HG03095 (cell line): Measurements from ENCODE around the gene TBX4.
"Not testable (repeated sequence)": the region's sequence is repeated elsewhere in the genome, so short reads cannot be mapped to it uniquely, and the experiment has no call there.

ENCODE experiments used
- ATAC-seq: cut with Tn5 transposase; IDR thresholded peaks from one replicate; pipeline ENCODE4 v1.9.1; 2021; ENCODE audit warnings: moderate library complexity; ENCODE audit not compliant: unreplicated experiment

TBX4 gene

GRCh38 chr17:61427567-61427966 is 24.7 kb upstream of the TBX4 start:
- ATAC-seq = no peak

- ATAC-seq = no peak
These were observed 22.9 kb upstream of the TBX4 start for GRCh38 chr17:61429274-61429673.

DNA sequence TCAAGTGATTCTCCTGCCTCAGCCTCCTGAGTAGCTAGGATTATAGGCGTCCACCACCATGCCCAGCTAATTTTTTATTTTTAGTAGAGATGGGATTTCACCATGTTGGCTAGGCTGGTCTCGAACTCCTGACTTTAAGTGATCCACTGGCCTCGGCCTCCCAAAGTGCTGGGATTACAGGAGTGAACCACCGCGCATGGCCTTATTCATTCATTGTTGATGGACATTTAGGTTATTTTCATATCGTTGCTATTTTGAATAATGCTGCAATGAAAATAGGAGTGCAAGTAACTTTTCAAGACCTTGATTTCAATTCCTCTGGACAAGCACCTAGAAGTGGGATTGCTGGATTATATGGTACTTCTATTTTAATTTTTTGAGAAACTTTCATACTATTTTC is 22.4 kb upstream of the TBX4 start:
- ATAC-seq = not testable (repeated sequence)

DNA sequence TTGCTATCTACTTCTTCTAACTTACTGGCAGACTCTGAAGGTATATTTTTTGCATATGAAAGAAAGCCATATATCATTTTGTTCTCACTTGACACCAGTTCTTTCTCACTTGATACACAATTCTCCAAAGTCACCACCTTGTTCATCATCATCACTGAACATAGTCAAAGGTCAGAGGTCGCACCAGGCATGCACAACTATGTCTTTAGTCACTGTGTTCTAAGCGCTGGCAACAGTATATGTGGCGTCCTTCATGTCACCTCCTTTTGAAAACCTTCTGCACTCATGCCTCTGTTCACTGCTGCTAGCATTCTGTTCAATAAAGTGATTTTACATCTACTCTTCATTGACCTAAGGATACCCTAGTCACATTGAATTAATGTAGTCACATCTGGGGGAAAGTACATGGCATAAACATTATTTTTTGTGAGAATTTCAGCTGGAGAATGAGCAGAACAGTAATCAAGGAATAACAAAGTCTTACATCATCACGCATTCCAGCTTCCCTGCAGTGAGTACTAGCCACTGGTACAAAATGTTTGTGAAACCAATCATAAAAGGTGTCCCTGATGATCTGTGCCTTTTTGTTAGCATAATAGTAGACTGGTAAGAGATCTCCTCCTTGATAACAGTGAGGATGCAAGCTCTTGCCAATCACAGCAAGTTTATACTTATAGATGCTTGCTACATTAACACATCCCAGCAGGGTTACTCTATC is 20.5 kb upstream of the TBX4 start:
- no peak for ATAC-seq

DNA sequence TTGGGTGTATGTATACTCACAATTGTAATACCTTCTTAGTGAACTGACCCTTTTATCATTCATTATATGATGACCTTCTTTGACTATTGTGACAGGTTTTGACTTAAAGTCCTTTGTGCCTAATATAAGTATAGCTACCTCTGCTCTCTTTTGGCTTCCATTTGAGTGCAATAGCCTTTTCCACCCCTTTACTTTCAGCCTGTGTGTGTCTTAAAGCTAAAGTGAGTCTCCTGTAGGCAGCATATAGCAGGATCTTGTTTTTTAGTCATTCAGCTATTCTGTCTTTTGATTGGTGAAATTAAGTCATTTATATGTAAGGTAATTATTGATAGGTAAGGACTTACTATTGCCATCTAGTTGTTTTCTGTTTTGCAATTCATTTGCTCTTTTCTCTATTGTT is 15.9 kb upstream of the TBX4 start:
- no peak for ATAC-seq

DNA sequence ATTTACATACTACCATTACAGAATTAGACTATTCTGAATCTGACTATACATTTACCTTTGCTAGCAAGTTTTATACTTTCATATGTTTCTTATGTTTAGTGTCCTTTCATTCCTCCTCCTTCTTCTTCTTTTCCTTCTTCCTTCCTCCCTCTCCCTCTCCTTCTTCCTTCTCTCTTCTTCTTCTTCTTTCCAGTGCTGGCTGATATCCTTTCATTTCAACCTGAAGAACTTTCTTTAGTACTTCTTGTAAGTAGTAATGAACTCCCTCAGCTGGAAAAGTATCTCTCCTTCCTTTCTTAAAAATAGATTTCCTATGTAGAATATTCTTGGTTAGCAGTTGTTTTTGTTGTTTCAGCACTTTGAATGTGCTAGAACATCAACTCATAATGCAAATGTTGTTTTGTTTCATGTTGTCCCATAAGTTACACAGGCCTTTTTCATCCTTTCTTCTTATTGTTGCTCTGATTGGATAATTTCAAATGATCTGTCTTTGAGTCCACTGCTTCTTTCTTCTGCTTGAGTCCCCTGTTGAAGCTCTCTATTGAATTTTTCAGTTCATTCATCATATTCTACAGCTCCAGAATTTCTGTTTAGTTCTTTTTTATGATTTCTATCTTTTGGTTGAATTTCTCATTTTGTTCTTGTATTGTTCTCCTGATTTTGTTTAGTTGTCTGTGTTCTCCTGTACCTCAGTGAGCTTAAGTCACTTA is 15.1 kb upstream of the TBX4 start:
- ATAC-seq = no peak

DNA sequence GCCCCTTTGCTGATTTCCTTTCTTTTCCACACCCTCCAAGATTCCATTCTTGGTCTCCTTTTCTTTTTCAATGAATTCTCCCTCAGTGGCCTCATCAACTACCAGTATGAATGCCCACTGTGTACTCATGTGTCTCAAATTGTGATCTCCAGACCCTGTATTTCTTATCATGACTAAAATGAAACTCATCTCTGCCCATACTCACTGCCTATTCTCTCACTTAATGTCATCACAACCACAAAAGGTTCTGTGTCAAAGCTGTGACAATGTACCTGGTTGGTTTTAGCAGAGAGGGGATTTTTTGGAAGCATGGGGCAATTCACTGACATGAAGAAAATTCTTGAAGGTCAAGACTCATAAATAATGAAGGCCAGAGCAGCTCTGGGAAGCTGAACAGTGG is 11.5 kb upstream of the TBX4 start:
- ATAC-seq = no peak

- ATAC-seq = not testable (repeated sequence)
These were observed 10.7 kb upstream of the TBX4 start for GRCh38 chr17:61441507-61441906.

- ATAC-seq = no peak
These were observed 10.0 kb upstream of the TBX4 start for GRCh38 chr17:61442136-61442775.

DNA sequence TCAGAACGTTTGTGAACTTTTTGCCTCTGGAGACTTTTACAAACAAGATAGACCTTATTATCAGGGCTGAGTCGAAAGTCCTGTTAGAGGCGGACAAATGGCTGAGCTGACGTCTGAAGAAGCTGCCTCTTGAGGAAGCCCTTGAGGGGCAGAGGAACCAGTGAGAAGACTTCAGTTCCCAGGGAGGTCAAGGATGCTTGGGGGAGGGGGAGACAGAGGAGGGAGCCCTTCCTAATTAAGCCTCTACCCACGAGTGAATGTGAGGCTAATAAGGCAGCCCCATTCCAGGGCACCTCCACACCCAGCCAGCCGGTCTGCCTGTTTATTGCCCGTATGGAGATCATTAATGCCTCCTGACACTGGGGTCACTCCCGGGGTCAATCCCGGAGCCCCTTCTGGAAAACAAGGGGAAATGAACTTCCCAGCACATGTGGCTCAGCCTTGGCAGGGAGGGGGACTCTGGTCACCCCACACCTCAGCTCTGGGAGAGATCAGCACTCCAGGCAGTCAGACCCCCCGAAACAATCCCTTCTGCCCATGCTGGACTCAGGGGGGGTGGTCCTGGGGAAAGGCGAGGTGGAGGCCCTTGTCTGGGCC is 9.2 kb upstream of the TBX4 start:
- ATAC-seq = no peak

- no peak for ATAC-seq
These were observed 8.7 kb upstream of the TBX4 start for GRCh38 chr17:61443475-61443882.

DNA sequence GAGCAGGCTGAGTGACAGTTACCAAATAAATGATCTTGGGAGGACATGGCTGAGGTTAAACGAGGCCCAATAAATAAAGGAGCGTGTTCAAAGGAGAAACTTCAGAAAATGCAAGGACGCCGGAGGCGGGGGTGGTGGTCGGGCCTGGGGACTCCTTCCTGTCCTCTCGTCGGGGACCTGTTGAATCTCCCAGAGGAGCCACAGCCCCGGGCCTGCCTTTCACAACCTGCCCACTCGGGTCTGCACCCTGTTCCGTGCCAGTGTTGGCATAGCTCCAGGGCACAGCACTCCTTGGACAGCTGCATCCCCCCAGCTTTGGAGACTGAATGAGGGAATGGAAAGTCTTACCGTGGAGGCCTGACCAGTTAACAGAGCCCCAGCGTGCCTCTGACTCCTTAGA is 8.1 kb upstream of the TBX4 start:
- ATAC-seq = no peak

DNA sequence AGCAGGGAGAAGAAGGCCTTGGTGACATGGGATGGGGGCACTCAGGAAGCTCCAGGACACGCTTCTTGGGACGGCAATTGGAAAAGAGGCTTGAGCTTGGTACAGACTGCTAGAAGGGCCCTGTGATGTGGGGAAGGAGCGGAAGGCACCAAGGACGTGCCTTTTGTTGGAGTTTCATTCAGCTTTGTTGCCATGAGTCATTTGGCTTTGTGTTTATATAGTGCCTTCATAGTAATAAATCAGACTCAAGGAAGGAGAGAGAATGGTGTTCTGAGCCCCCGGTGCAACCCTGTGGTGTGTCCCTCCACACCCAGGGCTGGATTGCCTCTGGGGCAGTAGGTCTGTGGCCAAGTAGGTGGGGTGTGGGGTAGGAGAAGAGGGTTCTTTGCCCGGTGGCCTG is 7.4 kb upstream of the TBX4 start:
- no peak for ATAC-seq

DNA sequence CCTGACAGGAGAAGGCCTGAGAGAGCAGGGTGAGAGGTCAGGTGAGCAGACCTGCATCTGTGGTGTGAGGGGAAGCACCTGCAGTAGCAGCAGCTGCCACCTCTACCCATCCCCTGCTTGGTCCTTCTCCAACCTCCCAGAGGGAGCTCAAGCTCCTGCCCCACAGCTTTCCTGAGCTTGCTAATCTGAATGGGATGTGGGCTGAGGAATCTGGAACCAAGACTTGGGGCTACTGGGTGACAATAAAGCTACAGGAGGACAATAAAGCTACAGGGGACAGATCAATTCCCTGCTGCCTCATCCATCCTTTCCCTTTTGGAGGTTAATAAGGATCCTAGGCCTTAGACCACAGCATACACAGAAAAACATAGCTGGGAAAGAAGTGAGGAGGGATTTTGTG is 4.9 kb upstream of the TBX4 start:
- no peak for ATAC-seq

GRCh38 chr17:61448042-61448441 is 4.2 kb upstream of the TBX4 start:
- ATAC-seq = no peak

GRCh38 chr17:61449140-61449539 is 3.1 kb upstream of the TBX4 start:
- ATAC-seq = not testable (repeated sequence)

GRCh38 chr17:61449707-61450640 is 2.2 kb upstream of the TBX4 start:
- no peak for ATAC-seq

- no peak for ATAC-seq
These were observed 1.3 kb upstream of the TBX4 start for GRCh38 chr17:61450641-61451537.

GRCh38 chr17:61451538-61452300 is 503 bp upstream of the TBX4 start:
- ATAC-seq = no peak
